ENCODE results near the gene NPPA.

Gene NPPA

DNA sequence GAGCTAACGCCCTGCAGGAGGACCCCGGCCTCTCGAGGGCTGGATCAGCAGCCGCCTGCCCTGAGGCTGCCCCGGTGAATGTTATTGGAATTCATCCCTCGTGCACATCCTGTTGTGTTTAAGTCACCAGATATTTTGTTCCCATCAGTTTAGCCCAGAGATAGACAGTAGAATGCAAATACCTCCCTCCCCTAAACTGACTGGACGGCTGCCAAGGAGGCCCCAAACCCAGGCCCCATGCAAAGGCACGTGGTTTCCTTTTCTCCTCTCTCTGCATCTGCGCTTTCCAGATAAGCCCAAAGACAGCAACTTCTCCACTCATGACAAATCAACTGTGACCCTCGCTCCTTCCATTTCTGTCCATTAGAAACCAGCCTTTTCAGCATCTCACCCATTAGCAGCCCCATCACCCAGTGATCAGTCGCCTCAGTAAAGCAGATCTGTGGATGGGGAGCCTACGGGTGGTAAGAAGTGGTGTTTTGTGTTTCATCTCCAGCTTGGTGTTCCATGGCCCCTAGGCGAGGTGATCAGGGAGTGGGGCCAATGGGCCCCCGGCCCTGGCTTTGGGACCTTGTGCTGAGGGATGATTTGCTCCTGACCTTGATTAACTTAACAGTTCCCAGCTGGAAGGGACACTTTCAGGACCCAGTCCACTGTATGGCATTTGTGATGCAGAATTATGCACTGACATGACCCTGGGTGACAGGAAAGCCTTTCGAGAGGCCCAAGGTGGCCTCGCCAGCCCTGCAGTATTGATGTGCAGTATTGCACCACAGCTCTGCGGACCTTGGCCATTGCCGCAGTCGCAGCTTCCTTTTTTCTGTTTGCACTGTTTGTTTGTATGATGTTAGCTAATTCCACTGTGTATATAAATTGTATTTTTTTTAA lies 5.2 kb downstream of the NPPA start:
- no peak for DNase-seq (ENCODE audit: low read depth)

DNA sequence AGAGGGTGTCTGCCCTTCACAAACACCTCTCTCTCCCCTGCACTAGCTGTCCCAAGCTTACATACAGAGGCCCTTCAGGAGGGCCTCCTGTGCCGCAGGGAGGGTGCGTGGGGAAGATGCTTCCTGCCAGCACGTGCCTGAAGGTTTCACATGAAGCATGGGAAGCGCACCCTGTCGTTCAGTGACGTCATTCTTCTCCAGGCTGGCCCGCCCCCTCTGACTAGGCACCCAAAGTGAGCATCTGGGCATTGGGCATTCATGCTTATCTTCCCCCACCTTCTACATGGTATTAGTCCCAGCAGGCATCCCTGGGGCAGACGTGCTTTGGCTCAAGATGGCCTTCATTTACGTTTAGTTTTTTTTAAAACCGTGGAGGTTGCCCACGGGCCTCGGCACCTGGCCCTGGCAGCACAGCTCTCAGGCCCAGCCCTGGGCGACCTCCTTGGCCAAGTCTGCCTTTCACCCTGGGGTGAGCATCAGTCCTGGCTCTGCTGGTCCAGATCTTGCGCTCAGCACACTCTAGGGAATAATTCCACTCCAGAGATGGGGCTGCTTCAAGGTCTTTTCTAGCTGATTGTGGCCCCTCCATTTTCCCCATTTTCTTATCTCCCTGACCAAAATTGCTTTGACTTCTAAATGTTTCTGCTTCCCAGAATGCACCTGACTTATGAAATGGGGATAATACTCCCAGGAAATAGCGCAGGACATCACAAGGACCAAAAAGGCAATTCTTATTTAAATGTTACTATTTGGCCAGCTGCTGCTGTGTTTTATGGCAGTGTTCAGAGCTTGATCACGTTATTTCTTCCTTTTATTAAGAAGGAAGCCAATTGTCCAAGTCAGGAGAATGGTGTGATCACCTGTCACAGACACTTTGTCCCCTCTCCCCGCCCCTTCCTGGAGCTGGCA lies 6.1 kb downstream of the NPPA start:
- DNase-seq (ENCODE audit: low read depth), result no peak

DNA sequence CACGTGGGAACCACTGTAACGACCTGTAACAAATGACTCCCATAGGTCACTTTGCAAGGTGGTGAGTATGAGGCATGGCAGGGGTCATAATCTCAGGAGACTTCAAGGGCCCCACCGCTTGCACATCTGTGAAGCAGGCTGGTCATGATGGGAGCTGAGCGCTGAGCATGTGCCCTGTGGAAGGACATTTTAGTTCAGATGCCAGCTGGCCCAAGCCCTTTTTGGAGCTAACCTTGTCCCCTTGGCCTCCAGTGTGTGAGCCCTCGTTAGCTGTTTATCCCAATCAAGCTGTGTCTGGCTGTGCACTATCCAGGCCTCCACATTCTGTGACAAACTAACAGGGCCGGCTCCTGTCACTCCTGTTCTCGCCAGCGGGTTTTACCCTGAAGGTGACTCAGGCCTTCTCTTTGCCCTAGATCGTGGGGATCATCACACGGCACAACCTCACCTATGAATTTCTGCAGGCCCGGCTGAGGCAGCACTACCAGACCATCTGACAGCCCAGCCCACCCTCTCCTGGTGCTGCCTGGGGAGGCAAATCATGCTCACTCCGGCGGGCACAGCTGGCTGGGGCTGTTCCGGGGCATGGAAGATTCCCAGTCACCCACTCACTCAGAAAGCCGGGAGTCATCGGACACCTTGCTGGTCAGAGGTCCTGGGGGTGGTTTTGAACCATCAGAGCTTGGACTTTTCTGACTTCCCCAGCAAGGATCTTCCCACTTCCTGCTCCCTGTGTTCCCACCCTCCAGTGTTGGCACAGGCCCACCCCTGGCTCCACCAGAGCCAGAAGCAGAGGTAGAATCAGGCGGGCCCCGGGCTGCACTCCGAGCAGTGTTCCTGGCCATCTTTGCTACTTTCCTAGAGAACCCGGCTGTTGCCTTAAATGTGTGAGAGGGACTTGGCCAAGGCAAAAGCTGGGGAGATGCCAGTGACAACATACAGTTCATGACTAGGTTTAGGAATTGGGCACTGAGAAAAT lies 7.6 kb downstream of the NPPA start:
- no peak for DNase-seq (ENCODE audit: low read depth)

DNA sequence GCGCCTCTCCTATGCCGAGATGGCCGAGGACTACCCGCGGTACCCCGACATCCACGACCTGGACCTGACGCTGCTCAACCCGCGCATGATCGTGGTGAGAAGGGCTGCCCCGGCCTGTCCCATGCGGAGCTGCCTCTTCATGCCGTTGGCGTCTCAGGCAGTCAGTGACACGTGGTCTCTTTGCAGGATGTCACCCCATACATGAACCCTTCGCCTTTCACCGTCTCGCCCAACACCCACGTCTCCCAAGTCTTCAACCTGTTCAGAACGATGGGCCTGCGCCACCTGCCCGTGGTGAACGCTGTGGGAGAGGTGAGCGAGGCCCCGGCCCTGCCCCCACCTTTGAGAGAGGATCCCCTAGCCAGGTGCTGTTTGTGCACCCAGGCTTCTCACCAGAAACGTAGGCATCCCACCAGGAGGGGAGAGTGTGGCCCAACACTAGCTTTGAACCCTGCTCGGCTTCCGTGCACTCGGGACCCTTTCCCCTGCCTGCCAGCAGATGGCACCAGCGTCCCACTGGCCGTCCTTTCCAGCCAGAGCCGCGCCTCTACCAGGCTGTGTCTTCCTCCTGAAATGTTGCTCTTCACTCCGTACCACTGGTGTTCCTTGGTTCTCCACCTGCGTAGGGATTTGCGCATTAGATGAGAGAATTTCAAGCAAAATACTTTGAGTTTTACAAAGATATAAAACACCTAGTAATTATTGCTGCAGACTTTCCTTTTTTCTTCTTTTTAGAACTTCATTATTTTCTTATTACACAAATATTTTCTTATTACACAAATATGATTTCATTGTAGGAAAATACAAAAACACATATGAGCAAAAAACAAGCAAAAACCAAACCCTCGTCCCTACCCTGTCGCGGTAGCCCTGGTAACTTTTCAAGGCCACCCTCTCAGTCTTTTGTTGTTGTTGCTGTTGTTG lies 9.0 kb downstream of the NPPA start:
- DNase-seq (ENCODE audit: low read depth), result no peak

DNA sequence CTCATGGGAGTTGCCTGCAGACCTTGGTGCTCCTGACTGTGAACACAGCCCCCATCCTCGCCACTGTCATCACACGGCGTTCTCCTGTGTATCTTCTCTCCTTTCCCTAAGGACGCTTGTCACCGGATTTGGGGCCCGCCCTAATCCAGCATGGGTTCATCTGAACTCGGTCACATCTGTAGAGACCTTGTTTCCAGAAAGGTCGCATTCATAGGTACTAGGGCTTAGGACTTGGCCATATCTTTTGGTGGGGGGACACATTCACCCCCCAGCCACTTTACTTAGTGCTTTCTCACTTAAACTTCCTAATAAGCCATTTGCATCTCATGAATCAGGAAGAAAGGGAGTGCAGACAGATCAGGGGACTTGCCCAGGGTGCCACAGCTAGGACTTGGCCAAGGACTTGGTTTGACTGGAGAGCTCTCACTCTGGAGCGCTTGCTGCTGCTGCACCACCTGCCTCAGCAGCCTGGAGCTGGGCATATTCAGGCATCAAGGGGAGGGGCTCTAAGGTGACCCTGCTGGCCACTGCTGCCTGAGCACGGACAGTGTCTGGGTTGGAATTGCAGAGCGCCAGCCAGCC lies 9.7 kb downstream of the NPPA start:
- DNase-seq (ENCODE audit: low read depth), result no peak

DNA sequence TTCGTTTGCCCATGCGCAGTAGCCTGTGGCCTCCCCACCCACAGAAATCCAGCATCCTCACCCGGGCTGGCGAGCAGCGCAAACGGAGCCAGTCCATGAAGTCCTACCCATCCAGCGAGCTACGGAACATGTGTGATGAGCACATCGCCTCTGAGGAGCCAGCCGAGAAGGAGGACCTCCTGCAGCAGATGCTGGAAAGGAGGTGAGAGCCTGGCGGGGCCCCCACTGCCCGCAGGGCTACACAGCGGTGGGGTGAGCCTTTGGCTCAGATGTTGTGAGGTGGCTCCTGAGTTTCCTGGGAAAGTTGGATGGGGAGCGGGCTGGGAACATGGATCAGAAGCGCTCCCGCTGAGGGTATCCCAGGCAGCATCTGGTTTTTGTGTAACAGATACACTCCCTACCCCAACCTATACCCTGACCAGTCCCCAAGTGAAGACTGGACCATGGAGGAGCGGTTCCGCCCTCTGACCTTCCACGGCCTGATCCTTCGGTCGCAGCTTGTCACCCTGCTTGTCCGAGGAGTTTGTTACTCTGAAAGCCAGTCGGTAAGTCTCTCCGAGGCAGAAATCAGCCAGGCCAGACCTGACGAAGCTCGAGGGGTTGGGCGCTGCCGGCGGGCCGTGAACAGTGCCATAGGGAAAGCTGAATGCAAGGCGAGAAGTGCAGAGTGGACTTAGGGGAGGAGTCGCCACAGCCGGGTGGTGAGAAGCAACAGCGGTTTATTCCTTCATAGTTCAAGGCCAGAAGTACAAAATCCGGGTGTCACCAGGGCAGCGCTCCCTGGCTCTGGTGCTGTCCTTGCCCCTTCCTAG lies 10.4 kb downstream of the NPPA start:
- no peak for DNase-seq (ENCODE audit: low read depth)

DNA sequence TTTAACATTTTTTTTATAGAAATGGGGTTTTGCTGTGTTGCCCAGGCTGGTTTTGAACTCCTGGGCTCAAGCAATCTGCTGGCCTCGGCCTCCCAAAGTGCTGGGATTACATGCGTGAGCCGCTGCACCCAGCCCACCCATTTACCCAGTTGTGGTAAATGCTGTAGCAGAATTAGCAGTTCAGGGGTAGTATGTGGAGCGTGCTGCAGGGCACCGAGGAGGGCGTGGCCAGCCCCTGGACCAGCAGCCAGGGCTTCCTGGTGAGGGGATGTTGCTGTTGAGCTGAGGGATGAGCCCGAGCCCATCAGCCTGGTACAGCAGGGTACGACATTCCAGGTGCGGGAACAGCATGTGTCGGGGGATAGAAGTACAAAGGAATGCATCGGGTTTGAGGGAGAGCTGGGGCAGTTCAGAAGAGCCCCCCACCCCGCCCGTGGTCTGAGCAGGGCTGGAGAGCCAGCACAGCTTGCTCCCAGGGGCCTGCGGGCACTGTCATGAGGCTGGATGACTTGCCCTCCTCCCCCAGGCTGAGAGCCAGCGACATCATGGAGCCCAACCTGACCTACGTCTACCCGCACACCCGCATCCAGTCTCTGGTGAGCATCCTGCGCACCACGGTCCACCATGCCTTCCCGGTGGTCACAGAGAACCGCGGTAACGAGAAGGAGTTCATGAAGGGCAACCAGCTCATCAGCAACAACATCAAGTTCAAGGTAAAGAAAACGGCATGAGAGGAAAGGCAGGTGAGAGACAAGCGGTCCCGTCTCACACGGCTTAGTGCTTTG lies 11.9 kb downstream of the NPPA start:
- DNase-seq (ENCODE audit: low read depth), result no peak

DNA sequence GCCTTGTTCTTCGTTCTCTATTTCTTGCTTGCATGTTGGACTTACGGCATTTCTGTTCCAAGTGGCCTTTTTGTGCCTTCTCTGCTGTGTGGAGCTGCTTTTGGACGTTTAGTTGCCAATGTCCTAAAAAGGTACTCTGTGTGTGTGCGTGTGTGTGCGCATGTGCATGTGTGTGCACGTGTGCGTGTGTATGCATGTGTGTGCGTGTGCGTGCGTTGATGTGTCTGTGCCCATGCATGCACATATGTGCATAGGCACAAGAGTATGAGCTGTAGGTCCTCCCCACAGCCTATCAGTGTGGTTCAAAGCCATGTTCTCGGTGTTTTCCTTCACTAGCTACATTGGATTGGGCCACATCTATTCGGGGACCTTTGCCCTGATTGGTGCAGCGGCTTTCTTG lies 13.7 kb downstream of the NPPA start:
- DNase-seq (ENCODE audit: low read depth), result no peak

DNA sequence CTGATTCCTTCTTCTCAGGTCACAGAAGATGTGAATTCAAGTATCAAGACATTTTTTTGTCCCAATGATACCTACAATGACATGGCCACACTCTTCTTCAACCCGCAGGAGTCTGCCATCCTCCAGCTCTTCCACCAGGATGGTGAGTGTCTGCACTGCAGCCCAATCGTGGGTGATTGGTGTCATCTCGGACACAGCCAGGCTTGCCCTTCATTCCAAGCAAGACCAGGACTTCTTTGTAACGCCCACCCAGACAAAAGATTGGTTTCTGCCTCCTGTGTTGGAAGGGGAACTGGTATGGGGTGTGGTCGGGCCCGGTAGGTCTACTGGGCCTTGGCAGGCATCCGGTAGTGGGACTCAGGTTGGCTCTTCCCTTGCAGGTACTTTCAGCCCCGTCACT lies 14.1 kb downstream of the NPPA start:
- DNase-seq (ENCODE audit: low read depth), result no peak

DNA sequence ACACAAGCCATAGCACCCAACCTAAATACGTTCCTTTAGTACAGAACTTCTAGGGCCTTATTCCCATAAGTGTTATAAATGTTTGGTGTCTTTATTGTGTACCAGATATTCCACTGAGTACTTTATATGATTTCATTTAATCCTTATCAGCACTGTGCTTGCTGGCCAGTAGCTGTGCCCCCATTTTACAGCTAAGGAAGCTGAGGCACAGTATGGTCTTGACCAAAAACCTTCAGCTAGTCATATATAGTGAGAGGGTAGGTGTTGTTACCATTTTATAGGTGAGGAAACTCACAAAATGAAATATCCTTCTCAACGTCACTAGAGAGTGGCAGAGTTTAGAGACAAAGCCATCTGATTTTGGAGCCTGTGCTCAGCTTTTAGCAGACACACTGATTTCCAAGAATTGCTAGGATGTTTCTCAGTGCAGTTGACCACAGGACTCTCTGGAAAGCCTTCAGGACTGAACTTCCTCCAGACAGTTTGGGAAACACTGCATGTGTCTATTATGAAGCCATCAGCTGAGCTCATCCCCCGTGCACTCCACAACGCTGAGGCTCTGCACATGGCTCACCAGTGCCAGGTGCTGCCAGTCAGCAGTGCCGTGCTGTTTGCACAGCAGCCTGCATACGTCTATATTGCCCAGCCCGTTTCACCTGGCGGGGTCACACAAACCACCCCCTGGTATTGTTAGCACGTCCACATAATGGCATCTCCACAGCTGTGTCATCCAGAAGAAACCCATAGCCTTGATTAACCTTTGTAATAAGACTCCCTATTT lies 15.4 kb downstream of the NPPA start:
- DNase-seq (ENCODE audit: low read depth), result no peak

DNA sequence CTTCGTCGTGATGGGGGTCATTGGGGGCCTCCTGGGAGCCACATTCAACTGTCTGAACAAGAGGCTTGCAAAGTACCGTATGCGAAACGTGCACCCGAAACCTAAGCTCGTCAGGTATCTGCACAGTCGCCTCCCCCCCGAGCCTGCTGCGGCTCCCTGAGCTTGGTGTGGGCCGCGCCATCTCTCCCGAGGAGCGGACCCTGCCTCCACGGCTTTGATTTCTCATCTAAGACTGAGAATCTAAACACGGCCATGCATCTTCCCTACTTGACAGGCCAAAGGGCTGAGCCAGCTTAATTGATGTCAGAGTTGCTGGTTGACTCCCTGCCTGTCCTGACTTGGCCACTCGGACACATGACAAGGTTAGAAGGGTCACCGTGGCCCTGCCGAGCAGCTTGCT lies 19.1 kb downstream of the NPPA start:
- no peak for DNase-seq (ENCODE audit: low read depth)

DNA sequence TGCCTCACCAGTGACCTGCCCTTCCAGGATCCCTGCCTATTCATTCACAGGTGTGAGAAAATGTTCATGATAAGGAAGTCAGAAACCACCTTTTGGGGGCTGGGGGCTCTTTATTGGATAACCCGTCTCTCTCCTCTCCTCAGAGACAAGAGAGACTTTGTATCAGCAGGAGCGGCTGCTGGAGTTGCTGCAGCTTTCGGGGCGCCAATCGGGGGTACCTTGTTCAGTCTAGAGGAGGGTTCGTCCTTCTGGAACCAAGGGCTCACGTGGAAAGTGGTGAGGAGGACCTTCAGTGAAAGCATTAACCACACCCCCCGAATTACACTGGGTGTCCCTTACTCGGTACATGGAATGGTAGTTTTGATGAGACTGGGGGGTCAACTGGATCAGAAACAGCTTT lies 20.6 kb downstream of the NPPA start:
- no peak for DNase-seq (ENCODE audit: low read depth)

DNA sequence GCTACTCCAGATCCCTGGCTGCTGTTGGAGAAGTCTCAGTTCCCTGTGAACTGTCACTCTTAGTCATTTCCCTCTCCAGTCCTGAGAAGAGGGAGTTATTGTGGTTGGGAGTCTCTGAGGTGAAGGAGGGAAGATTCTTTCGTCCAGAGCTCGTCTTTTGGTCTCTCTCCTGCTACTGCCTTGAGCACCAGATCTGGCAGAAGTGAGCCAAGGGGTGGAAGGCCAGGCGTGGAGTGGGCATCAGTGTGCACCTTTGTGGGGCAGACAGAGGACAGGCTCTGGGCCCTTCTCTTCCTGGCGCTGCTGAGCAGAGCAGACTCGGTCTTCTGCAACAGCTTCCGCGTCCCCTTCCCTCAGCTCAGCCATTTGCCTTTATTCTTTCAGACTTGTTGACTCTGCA lies 22.5 kb downstream of the NPPA start:
- no peak for DNase-seq (ENCODE audit: low read depth)

DNA sequence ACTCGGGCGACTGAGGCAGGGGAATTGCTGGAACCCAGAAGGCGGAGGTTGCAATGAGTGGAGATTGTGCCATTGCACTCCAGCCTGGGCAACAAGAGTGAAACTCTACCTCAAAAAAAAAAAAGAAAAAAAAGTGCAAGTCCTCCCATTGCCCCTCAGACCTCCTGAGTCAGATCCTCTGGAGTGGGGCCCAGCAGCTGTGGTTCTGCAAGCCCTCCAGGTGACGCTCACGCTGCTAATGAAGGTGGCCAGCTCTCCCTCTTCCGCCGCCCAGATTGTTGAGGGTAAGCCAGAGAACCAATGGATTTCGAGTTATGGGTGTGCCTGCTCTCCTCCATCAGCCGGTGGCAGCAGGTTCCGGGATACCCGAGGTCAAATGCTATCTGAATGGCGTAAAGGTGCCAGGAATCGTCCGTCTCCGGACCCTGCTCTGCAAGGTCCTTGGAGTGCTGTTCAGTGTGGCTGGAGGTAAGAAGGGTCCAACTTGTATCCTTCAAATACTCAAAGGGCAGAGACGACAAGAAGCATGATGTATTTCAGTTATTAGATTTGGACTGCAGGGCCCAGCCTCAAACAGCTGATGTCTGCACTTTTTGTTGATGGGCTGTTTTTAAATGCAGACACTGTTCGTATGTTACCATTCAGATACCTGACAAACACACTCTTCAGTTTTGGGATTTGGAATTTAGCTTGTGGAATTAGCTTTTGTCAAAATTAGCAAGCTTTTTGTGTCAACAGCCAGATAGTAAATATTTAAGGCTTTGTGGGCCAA lies 24.0 kb downstream of the NPPA start:
- DNase-seq (ENCODE audit: low read depth), result no peak

DNA sequence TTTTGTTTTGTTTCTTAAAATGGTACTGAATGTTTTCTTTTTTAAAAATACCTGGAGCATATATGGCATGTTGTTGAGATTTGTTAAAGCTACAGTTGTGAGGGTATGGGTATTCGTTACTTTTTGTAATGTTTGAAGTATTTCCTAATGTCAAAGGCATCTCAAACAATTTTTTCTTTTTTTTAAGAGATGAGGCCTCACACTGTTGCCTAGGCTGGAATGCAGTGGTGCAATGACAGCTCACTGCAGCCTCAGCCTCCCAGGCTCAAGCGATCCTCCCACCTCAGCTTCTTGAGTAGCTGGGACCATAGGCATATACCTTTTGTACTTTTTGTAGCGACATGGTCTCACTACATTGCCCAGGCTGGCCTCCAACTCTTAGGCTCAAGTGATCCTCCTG lies 25.5 kb downstream of the NPPA start:
- DNase-seq (ENCODE audit: low read depth), result no peak

DNA sequence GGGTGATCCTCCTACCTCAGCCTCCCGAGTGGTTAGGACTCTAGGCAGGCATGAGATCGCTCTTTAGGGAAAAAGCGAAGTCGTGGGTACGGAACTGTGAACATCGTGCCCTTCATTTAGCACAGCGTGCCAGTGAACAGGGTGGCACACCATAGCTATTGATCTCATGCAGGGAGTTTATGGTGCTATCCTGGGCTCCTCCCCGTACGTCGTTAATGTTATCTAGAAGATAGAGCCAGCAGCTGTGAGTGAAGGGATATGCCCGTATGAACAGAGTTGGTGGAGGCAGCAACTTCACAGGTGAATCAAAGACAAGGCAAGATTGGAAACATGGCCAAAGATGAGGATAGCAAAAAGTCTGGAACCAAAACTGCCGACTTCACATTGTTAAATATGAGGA lies 30.4 kb downstream of the NPPA start:
- no peak for DNase-seq (ENCODE audit: low read depth)

DNA sequence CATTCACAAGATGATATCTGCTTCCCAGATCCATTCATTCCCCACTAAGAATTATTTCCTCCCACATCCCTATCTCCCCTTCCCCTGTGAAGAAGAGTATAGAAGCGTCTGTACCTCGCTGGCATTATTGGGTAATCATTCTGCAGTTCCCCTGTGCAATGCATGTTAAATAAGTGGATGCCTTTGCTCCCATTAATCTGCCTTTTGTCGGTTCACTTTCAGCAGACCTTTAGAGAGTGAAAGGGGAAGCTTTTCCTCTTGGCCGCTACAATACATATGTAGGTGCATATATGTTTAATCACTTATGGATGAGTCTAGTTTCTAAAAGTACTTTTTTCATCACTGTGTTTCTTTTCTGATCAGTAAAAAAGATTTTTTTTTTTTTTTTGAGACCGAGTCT lies 34.6 kb downstream of the NPPA start:
- DNase-seq (ENCODE audit: low read depth), result no peak
